Ovary (tissue), 9 donors: Measurements from ENCODE around the gene SFSWAP. TPM values are rescaled to one million over a fixed set of nuclear protein-coding genes. Genes with fewer than 3 reads are reported as not detected.

Experiments
- DNase-seq, 5 donors: peaks; one replicate each; pipeline ENCODE4 v3.0.0-alpha.2; 2019 to 2020
- H3K27ac ChIP-seq, 2 donors: fragments of 200-600 bp; one replicate each; pipeline versions ENCODE4 v1.5.1 to v1.8.0; 2019 to 2022
- H3K27me3 ChIP-seq: fragments of 200-600 bp; one replicate; pipeline ENCODE4 v1.8.0; 2022
- H3K36me3 ChIP-seq: fragments of 200-600 bp; sonication (generic); one replicate; pipeline ENCODE4 v1.5.1; 2019
- H3K4me1 ChIP-seq: one replicate; pipeline ENCODE4 v1.8.1; 2013; ENCODE audit warnings: mild to moderate bottlenecking, moderate library complexity; ENCODE audit not compliant: insufficient read depth
- H3K4me3 ChIP-seq: fragments of 200-600 bp; sonication (generic); one replicate; pipeline ENCODE4 v1.5.1; 2017
- H3K9me3 ChIP-seq, 2 donors: fragments of 200-600 bp in 1 of 2; sonication (generic) in 1 of 2; one replicate each; pipeline versions ENCODE4 v1.5.1 to v1.8.1; 2013 to 2019; ENCODE audit warnings: mild to moderate bottlenecking in 1 of 2, moderate library complexity in 1 of 2
- EP300 ChIP-seq: sonication (generic); formaldehyde crosslinking; IDR thresholded peaks from one replicate; pipeline ENCODE4 v1.6.1; 2017; ENCODE audit warnings: antibody characterized with exemption
- POLR2A ChIP-seq: fragments of 450-650 bp; IDR thresholded peaks from one replicate; pipeline ENCODE4 v1.6.1; 2017; ENCODE audit warnings: antibody characterized with exemption, mild to moderate bottlenecking, moderate library complexity
- WGBS, 3 donors: extraction: QIAGEN DNeasy Blood & Tissue Kit in 1 of 3; methylation state at CpG; one replicate each; pipeline versions ENCODE4 v1.1.5 to v1.1.7; 2013 to 2017; 5-methylcytosine and 5-hydroxymethylcytosine counted together
- intact Hi-C, 4 donors: fragments of 100-400 bp; cut with DNase I; formaldehyde crosslinking; loops; one replicate each; pipeline versions ENCODE4 v1.11.0 to v1.15.1; 2022 to 2023
- polyA plus RNA-seq, 2 donors: library from polyadenylated mRNA; stranded (reverse); fragments of 200-250 nt in 1 of 2; fragments of 350-450 nt in 1 of 2; fragmentation: Illumina TruSeq in 1 of 2; extraction: RNeasy Lipid Tissue Mini Kit (QIAGEN cat#74804) in 1 of 2; gene quantifications; one replicate each; pipeline ENCODE4 v1.2.3, GENCODE V29; 2013 to 2014
- total RNA-seq, 7 donors: library from RNA; depleted of rRNA in 2 of 7; stranded (reverse); fragments of >200 nt in 2 of 7; fragmentation: NEBNext Ultra II Directional in 3 of 7; extraction: Animal tissue kit (Norgen Biotek cat#: 25700) in 3 of 7; gene quantifications; one replicate each; pipeline versions ENCODE4 v1.1.0 to v1.2.4, GENCODE V29; 2016 to 2023
- TF ChIP-seq, protein P1 (sequence below), 3 donors: fragments of 450-650 bp in 2 of 3; fragments of 200-600 bp in 1 of 3; IDR thresholded peaks; one replicate each; pipeline versions ENCODE4 v1.5.1 to v1.8.0; 2016 to 2022; ENCODE audit warnings: antibody characterized with exemption in 3 of 3, mild to moderate bottlenecking in 1 of 3
- donor health status: DM: no; HTN: no; CAD: no; lungs with moderate emphysema.
- donor health status: DM: no; HTN: no; CAD: no.
- donor health status: Bipolar disorder and iron deficiency.
- donor health status: DM: yes; HTN: yes; CAD: no.
- donor health status: DM: no; HTN: no; CAD: no.
- donor health status: DM: yes; HTN: yes; CAD: no.

SFSWAP gene
- total and polyA plus RNA-seq, 9 donors = 27.6 to 54.4 (median 42.5) TPM

DNA sequence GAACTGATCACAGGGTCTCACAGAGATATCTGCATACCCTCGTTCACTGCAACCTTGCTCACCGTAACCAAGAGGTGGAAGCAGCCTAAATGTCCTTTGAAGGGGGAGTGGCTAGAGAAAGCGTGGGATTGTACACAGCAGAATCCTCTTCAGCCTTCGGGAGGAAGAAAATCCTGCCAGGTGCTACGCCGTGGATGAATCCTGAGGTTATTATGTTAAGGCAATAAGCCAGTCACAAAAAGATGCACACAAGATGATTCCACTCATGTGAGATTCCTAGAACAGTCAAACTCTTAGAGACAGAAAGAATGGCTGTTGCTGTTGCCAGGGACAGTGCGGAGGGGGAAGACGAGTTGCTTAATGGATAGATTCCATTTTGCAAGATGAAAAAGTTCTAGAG is 39.6 kb upstream of the SFSWAP start:
- Histone ChIP-seq H3K4me1 (no peaks in the 10 kb centered on the region), H3K36me3 (no peaks in the 10 kb centered on the region), H3K27me3 (no peaks in the 10 kb centered on the region), H3K4me3 (no peak overlapping the region), H3K27ac (no peak overlapping the region), H3K9me3 (no peaks in the 10 kb centered on the region)
- intact Hi-C loops = no loop called here
- DNase-seq = no peak
- TF ChIP-seq, protein P1, sequence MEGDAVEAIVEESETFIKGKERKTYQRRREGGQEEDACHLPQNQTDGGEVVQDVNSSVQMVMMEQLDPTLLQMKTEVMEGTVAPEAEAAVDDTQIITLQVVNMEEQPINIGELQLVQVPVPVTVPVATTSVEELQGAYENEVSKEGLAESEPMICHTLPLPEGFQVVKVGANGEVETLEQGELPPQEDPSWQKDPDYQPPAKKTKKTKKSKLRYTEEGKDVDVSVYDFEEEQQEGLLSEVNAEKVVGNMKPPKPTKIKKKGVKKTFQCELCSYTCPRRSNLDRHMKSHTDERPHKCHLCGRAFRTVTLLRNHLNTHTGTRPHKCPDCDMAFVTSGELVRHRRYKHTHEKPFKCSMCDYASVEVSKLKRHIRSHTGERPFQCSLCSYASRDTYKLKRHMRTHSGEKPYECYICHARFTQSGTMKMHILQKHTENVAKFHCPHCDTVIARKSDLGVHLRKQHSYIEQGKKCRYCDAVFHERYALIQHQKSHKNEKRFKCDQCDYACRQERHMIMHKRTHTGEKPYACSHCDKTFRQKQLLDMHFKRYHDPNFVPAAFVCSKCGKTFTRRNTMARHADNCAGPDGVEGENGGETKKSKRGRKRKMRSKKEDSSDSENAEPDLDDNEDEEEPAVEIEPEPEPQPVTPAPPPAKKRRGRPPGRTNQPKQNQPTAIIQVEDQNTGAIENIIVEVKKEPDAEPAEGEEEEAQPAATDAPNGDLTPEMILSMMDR (IDR thresholded peaks at IDR 0.05) = no peak
- TF ChIP-seq EP300 (no peak), POLR2A (no peak)
- 59 to 61% (median 60%) methylated on average over 8 of the region's 8 CpGs for WGBS, 3 donors

DNA sequence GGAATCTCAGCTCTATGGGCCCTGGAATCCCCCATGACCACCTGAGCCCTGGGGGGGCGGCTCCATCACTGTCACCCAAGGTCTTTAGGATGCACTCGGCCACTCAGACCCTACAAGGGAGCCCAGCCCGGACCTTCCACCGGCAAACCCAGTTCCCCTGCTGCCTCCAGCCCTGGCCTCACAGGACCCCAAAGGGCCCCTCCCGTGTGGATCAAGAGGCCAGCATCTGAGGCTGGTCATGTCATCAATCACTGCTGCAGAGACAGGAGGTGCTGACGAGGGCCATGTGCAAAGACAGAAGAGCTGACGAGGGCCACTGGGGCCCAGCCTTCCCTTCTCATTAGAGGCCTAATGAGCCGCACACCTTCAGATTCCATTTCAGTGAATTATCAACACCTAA is 39.0 kb upstream of the SFSWAP start:
- H3K9me3 ChIP-seq = no peaks in the 10 kb centered on the region
- 33 to 44% (median 33%) methylated on average over 7 to 8 of the region's 8 CpGs for WGBS, 3 donors
- DNase-seq = no peak

DNA sequence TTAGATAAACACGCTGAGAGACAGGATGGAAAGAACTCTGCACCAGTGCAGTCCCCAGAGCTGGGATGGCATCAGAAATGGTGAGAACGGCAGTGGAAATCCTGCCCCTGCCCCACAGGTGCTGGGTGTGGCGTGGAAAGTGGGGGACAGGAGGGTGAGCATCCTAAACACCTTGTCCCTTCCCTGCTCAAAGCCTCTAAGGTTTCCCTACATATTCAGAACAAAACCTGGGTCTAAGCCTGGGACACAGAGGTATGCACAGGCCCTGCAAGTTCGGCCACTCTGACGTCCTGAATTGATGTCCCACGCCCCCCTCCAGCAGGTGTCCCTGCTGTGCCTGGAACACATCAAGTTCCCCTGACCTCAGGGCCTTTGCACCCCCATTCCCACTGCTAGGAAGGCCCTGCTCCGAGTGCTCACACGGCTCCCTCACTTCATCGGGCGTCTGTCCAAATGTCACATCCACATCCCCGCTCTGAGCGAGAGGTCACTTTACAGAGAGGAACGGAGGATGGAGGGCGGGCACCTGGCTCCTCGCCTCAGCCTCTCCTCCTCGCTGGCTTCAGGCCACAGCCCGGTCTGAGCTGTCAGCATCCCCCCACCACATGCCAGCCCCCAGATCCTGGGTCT is 38.5 kb upstream of the SFSWAP start:
- TF ChIP-seq EP300 (no peak), POLR2A (no peak)
- TF ChIP-seq, protein P1 (IDR thresholded peaks at IDR 0.05) = no peak
- Histone ChIP-seq H3K27me3 (no peaks in the 10 kb centered on the region), H3K4me3 (no peak overlapping the region), H3K4me1 (no peaks in the 10 kb centered on the region), H3K9me3 (no peaks in the 10 kb centered on the region), H3K36me3 (no peaks in the 10 kb centered on the region), H3K27ac (no peak overlapping the region)
- DNase-seq = no peak
- intact Hi-C loops = no loop called here
- WGBS, 3 donors = 28 to 37% (median 37%) methylated on average over 17 of the region's 17 CpGs

More for the DNA sequence above, 39.0 kb upstream of the SFSWAP start:
- Histone ChIP-seq H3K4me1 (no peaks in the 10 kb centered on the region), H3K27ac (no peak overlapping the region), H3K27me3 (no peaks in the 10 kb centered on the region), H3K36me3 (no peaks in the 10 kb centered on the region), H3K4me3 (no peak overlapping the region)
- intact Hi-C loops = no loop called here
- TF ChIP-seq POLR2A (no peak), EP300 (no peak)
- TF ChIP-seq, protein P1 (IDR thresholded peaks at IDR 0.05) = no peak

DNA sequence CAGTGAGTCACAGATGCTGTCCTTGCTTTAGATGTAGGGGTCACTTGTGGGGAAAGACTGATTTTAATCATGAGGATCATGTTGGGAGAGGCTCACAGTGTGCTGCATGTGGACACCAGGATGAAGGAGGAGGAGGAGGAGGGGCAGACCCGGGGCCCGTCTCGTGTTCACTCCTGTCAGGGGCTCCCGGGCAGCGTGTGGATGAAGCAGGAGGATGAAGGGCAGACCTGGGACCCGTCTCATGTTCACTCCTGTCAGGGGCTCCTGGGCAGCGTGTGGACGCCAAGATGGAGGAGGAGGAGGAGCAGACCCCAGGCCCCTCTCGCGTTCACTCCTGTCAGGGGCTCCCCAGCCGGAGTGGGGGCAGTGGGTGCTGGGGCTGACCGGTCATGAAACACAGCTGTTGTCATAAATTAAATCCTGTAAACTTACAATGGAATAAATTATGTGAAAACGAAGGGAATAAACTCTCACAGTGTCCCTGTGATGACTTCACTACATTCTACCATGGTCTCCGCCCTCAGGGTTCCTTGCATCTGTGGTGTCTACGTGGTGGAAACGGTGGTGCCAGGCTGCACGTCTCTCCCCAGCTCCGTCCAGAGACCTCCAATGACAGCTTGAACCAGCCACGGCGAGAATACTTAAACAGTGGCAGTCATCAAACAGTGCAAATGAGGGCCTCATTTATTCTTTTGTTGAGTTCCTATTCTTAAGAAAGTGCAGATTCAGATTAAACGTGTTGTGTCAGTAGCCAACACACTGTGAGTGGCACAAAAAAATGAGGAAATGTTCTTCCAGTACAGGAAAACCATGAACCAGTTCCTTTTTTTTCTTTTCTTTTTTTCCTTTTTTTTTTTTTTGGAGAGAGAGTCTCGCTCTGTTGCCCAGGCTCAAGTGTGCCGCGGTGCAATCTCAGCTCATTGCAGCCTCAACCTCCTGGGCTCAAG is 37.7 kb upstream of the SFSWAP start:
- no peaks in the 10 kb centered on the region for H3K4me1 ChIP-seq
- 28 to 32% (median 31%) methylated on average over 24 of the region's 24 CpGs for WGBS, 3 donors
- H3K27me3 ChIP-seq = no peaks in the 10 kb centered on the region
- no peaks in the 10 kb centered on the region for H3K9me3 ChIP-seq
- no peak overlapping the region for H3K27ac ChIP-seq
- H3K36me3 ChIP-seq = no peaks in the 10 kb centered on the region
- TF ChIP-seq EP300 (no peak), POLR2A (no peak)
- TF ChIP-seq, protein P1 (IDR thresholded peaks at IDR 0.05) = no peak
- H3K4me3 ChIP-seq = no peak overlapping the region
- DNase-seq = no peak
- intact Hi-C loops = no loop called here
